Measurements from ENCODE around the gene GRID2. TPM values are rescaled to one million over a fixed set of nuclear protein-coding genes. Genes with fewer than 3 reads are reported as not detected.

GRID2 gene
- total and polyA plus RNA-seq, 2 of the 13 experiments (the other 11 are each of a cell fraction or from before 2014, with no cell fraction given) = not detected

GRCh38 chr4:93781198-93781597 lies 1477.4 kb downstream of the GRID2 start:
- ATAC-seq = no peak
- H3K4me3 ChIP-seq (replicated peaks in 1 of 3; ENCODE audit: insufficient read depth in 1 of 3, low read depth in 2 of 3, low read length in 3 of 3) = no peak overlapping the region
- ChIA-PET POLR2A (no interaction called here), CTCF (ENCODE audit: low intra/inter-chr PET ratio, low total read pairs) (no interaction called here)
- no TSS peak for BruUV-seq (replicated peaks)
- DNase-seq (ENCODE audit: low spot score) = no peak
- H3K9ac ChIP-seq (ENCODE audit: insufficient read depth, low read depth, low read length) = no peak overlapping the region
- no peaks in the 10 kb centered on the region for H3K4me1 ChIP-seq (ENCODE audit: insufficient read depth, low read length)
- H3K27me3 ChIP-seq (ENCODE audit: control insufficient read depth in 1 of 2, insufficient read depth in 2 of 2, low read length in 2 of 2) = no peaks in the 10 kb centered on the region; a peak in 3 of 5 replicates
- H3K4me2 ChIP-seq (ENCODE audit: low read depth, low read length) = no peak overlapping the region
- H3K9me3 ChIP-seq (ENCODE audit: low read length) = no peaks in the 10 kb centered on the region
- in situ Hi-C loops (cut with HindIII; ENCODE audit: extremely low pct_ligation_motif_present, low pct_unique_long_range_greater_than_20kb) (loop anchor here (25.0 kb wide), 2 partner anchors 481 to 806 kb away; no protein-coding TSS in a partner anchor), intact Hi-C loops (cut with micrococcal nuclease; ENCODE audit: unreplicated experiment) (no loop called here)
- no peaks in the 10 kb centered on the region for H3K36me3 ChIP-seq (replicated peaks in 1 of 2; ENCODE audit: control insufficient read depth in 1 of 2, insufficient read depth in 2 of 2, low read length in 2 of 2)
- WGBS (ENCODE audit: low lambda C conversion rate) = 20% methylated on average over 5 of the region's 9 CpGs
- no peak overlapping the region for H3K27ac ChIP-seq (ENCODE audit: extremely low read length, insufficient read depth, low read length)
- H2AFZ ChIP-seq (ENCODE audit: low read length) = no peak overlapping the region
- FAIRE-seq = no peak
- no peak for TF ChIP-seq CENPX (CRISPR knock-in tag; IDR thresholded peaks at IDR 0.05)
- TF ChIP-seq, protein P1, sequence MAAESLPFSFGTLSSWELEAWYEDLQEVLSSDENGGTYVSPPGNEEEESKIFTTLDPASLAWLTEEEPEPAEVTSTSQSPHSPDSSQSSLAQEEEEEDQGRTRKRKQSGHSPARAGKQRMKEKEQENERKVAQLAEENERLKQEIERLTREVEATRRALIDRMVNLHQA (CRISPR knock-in tag; IDR thresholded peaks at IDR 0.05) = no peak
- TF ChIP-seq PHF21A (CRISPR knock-in tag; IDR thresholded peaks at IDR 0.05) = no peak
- TF ChIP-seq ZNF235 (CRISPR knock-in tag; IDR thresholded peaks at IDR 0.05; ENCODE audit: borderline replicate concordance) = no peak
- no peak for TF ChIP-seq FOXJ3 (CRISPR knock-in tag; IDR thresholded peaks at IDR 0.05; ENCODE audit: borderline replicate concordance)
- TF ChIP-seq ETV6 (CRISPR knock-in tag; conservative IDR thresholded peaks at IDR 0.05) = no peak
- no peak for TF ChIP-seq RCOR2 (CRISPR knock-in tag; IDR thresholded peaks at IDR 0.05)
- TF ChIP-seq, protein P2, sequence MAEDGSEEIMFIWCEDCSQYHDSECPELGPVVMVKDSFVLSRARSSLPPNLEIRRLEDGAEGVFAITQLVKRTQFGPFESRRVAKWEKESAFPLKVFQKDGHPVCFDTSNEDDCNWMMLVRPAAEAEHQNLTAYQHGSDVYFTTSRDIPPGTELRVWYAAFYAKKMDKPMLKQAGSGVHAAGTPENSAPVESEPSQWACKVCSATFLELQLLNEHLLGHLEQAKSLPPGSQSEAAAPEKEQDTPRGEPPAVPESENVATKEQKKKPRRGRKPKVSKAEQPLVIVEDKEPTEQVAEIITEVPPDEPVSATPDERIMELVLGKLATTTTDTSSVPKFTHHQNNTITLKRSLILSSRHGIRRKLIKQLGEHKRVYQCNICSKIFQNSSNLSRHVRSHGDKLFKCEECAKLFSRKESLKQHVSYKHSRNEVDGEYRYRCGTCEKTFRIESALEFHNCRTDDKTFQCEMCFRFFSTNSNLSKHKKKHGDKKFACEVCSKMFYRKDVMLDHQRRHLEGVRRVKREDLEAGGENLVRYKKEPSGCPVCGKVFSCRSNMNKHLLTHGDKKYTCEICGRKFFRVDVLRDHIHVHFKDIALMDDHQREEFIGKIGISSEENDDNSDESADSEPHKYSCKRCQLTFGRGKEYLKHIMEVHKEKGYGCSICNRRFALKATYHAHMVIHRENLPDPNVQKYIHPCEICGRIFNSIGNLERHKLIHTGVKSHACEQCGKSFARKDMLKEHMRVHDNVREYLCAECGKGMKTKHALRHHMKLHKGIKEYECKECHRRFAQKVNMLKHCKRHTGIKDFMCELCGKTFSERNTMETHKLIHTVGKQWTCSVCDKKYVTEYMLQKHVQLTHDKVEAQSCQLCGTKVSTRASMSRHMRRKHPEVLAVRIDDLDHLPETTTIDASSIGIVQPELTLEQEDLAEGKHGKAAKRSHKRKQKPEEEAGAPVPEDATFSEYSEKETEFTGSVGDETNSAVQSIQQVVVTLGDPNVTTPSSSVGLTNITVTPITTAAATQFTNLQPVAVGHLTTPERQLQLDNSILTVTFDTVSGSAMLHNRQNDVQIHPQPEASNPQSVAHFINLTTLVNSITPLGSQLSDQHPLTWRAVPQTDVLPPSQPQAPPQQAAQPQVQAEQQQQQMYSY (CRISPR knock-in tag; IDR thresholded peaks at IDR 0.05) = no peak
- no peak for TF ChIP-seq SMAD1 (CRISPR knock-in tag; IDR thresholded peaks at IDR 0.05; ENCODE audit: borderline replicate concordance, low read depth)
- TF ChIP-seq FUBP1 (CRISPR knock-in tag; IDR thresholded peaks at IDR 0.05; ENCODE audit: borderline replicate concordance) = no peak
- TF ChIP-seq, protein P3, sequence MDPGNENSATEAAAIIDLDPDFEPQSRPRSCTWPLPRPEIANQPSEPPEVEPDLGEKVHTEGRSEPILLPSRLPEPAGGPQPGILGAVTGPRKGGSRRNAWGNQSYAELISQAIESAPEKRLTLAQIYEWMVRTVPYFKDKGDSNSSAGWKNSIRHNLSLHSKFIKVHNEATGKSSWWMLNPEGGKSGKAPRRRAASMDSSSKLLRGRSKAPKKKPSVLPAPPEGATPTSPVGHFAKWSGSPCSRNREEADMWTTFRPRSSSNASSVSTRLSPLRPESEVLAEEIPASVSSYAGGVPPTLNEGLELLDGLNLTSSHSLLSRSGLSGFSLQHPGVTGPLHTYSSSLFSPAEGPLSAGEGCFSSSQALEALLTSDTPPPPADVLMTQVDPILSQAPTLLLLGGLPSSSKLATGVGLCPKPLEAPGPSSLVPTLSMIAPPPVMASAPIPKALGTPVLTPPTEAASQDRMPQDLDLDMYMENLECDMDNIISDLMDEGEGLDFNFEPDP (CRISPR knock-in tag; conservative IDR thresholded peaks at IDR 0.05) = no peak
- TF ChIP-seq MLLT10 (CRISPR knock-in tag; IDR thresholded peaks at IDR 0.05) = no peak
- TF ChIP-seq FOXA3 (CRISPR knock-in tag; IDR thresholded peaks at IDR 0.05) = no peak
- TF ChIP-seq KDM2A (CRISPR knock-in tag; IDR thresholded peaks at IDR 0.05; ENCODE audit: borderline replicate concordance, low read depth) = no peak
- TF ChIP-seq KDM3A (CRISPR knock-in tag; IDR thresholded peaks at IDR 0.05; ENCODE audit: low read depth) = no peak
- no peak for TF ChIP-seq ARNT2 (CRISPR knock-in tag; IDR thresholded peaks at IDR 0.05; ENCODE audit: low read depth)
- no peak for TF ChIP-seq ZNF256 (CRISPR knock-in tag; conservative IDR thresholded peaks at IDR 0.05)
- no peak for TF ChIP-seq PHF8 (CRISPR knock-in tag; IDR thresholded peaks at IDR 0.05)
- TF ChIP-seq, protein P4, sequence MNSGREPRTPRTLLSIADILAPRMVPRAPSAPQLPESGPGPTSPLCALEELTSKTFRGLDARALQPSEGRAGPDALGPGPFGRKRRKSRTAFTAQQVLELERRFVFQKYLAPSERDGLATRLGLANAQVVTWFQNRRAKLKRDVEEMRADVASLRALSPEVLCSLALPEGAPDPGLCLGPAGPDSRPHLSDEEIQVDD (CRISPR knock-in tag; IDR thresholded peaks at IDR 0.05; ENCODE audit: borderline replicate concordance) = no peak
- H4K20me1 ChIP-seq (ENCODE audit: insufficient read depth, low read length) = no peaks in the 10 kb centered on the region
- H3K79me2 ChIP-seq (ENCODE audit: insufficient read depth, low read length) = no peaks in the 10 kb centered on the region

Measured in HepG2 (cell line).